Measurements from ENCODE around the gene CLTCL1. TPM values are rescaled to one million over a fixed set of nuclear protein-coding genes. Genes with fewer than 3 reads are reported as not detected.

CLTCL1 gene
- total RNA-seq, 4 donors from 2014 or later, result 3.8 to 8.6 (median 5.6) TPM

- intact Hi-C loops (cut with DNase I; ENCODE audit: low total_unique reads) (no loop called here), in situ Hi-C loops (cut with MboI; ENCODE audit: low pct_ligation_motif_present in 1 of 4, low pct_unique_long_range_greater_than_20kb in 1 of 4, low sequenced_read_pairs in 3 of 4) (no loop called here)
- no peak overlapping the region for H3K27ac ChIP-seq
- H3K27me3 ChIP-seq, result no peaks in the 10 kb centered on the region
- H3K4me3 ChIP-seq, result no peak overlapping the region
- H3K4me1 ChIP-seq, result no peaks in the 10 kb centered on the region
- no peaks in the 10 kb centered on the region for H3K36me3 ChIP-seq
- 90 to 93% methylated on average over 10 to 14 of the region's 14 CpGs for WGBS, 2 donors (ENCODE audit: low coverage in 1 of 2)
- no peaks in the 10 kb centered on the region for H3K9me3 ChIP-seq
- no peak for TF ChIP-seq CTCF (IDR thresholded peaks at IDR 0.05)
- TF ChIP-seq POLR2AphosphoS5 (IDR thresholded peaks at IDR 0.05), result no peak
- TF ChIP-seq POLR2A (IDR thresholded peaks at IDR 0.05), result no peak
- no peak for TF ChIP-seq EP300 (IDR thresholded peaks at IDR 0.05; ENCODE audit: low read depth)
- DNase-seq, result no peak
These were observed 57.2 kb downstream of the CLTCL1 start for GRCh38 chr22:19234126-19234896.

GRCh38 chr22:19233189-19233661 lies 58.3 kb downstream of the CLTCL1 start:
- in situ Hi-C loops (cut with MboI; ENCODE audit: low pct_ligation_motif_present in 1 of 4, low pct_unique_long_range_greater_than_20kb in 1 of 4, low sequenced_read_pairs in 3 of 4) (no loop called here), intact Hi-C loops (cut with DNase I; ENCODE audit: low total_unique reads) (no loop called here)
- Histone ChIP-seq H3K9me3 (no peaks in the 10 kb centered on the region), H3K27me3 (no peaks in the 10 kb centered on the region), H3K4me1 (no peaks in the 10 kb centered on the region), H3K4me3 (no peak overlapping the region), H3K27ac (no peak overlapping the region), H3K36me3 (no peaks in the 10 kb centered on the region)
- DNase-seq, result no peak
- no peak for TF ChIP-seq POLR2A (IDR thresholded peaks at IDR 0.05)
- WGBS, 2 donors (ENCODE audit: low coverage in 1 of 2), result 90 to 100% methylated on average over 5 to 11 of the region's 11 CpGs

GRCh38 chr22:19232623-19233022 lies 58.9 kb downstream of the CLTCL1 start:
- Histone ChIP-seq H3K27me3 (no peaks in the 10 kb centered on the region), H3K4me1 (no peaks in the 10 kb centered on the region), H3K9me3 (no peaks in the 10 kb centered on the region), H3K36me3 (no peaks in the 10 kb centered on the region), H3K4me3 (no peak overlapping the region), H3K27ac (no peak overlapping the region)
- in situ Hi-C loops (cut with MboI; ENCODE audit: low pct_ligation_motif_present in 1 of 4, low pct_unique_long_range_greater_than_20kb in 1 of 4, low sequenced_read_pairs in 3 of 4), result no loop called here
- intact Hi-C loops (cut with DNase I; ENCODE audit: low total_unique reads), result no loop called here
- 12 to 31% methylated on average over 2 of the region's 2 CpGs for WGBS, 2 donors (ENCODE audit: low coverage in 1 of 2)
- TF ChIP-seq EP300 (IDR thresholded peaks at IDR 0.05; ENCODE audit: low read depth) (no peak), CTCF (IDR thresholded peaks at IDR 0.05) (no peak), POLR2A (IDR thresholded peaks at IDR 0.05) (no peak), POLR2AphosphoS5 (IDR thresholded peaks at IDR 0.05) (no peak)
- DNase-seq, result no peak

- no peak for TF ChIP-seq POLR2A (IDR thresholded peaks at IDR 0.05)
- TF ChIP-seq EP300 (IDR thresholded peaks at IDR 0.05; ENCODE audit: low read depth), result no peak
- TF ChIP-seq POLR2AphosphoS5 (IDR thresholded peaks at IDR 0.05), result no peak
- no peak for TF ChIP-seq CTCF (IDR thresholded peaks at IDR 0.05)
- Histone ChIP-seq H3K4me1 (no peaks in the 10 kb centered on the region), H3K4me3 (no peak overlapping the region), H3K27me3 (no peaks in the 10 kb centered on the region), H3K9me3 (no peaks in the 10 kb centered on the region), H3K27ac (no peak overlapping the region), H3K36me3 (no peaks in the 10 kb centered on the region)
- 60 to 84% methylated on average over 1 to 3 of the region's 3 CpGs for WGBS, 2 donors (ENCODE audit: low coverage in 1 of 2)
- intact Hi-C loops (cut with DNase I; ENCODE audit: low total_unique reads) (no loop called here), in situ Hi-C loops (cut with MboI; ENCODE audit: low pct_ligation_motif_present in 1 of 4, low pct_unique_long_range_greater_than_20kb in 1 of 4, low sequenced_read_pairs in 3 of 4) (no loop called here)
- no peak for DNase-seq
These were observed 59.5 kb downstream of the CLTCL1 start for GRCh38 chr22:19231986-19232385.
